GM18499 (cell line): ENCODE measurements around the gene IFITM1.
"Not testable (repeated sequence)": the region's sequence is repeated elsewhere in the genome, so short reads cannot be mapped to it uniquely, and the experiment has no call there.

Experiments used
- ATAC-seq: cut with Tn5 transposase; IDR thresholded peaks from one replicate; pipeline ENCODE4 v1.9.1; 2021; ENCODE audit warnings: moderate number of reproducible peaks; ENCODE audit not compliant: insufficient read depth, unreplicated experiment

IFITM1 gene

GRCh38 chr11:282171-282570, 31.7 kb upstream of the IFITM1 start:
- no peak for ATAC-seq

- ATAC-seq = no peak
These were observed 31.0 kb upstream of the IFITM1 start for GRCh38 chr11:282630-283360.

- no peak for ATAC-seq
These were observed 30.3 kb upstream of the IFITM1 start for GRCh38 chr11:283405-284104.

- ATAC-seq = no peak
These were observed 29.5 kb upstream of the IFITM1 start for GRCh38 chr11:284105-285020.

GRCh38 chr11:285021-285893, 28.6 kb upstream of the IFITM1 start:
- ATAC-seq = no peak

- ATAC-seq = no peak
These were observed 28.0 kb upstream of the IFITM1 start for GRCh38 chr11:285894-286220.

GRCh38 chr11:286977-287820, 26.6 kb upstream of the IFITM1 start:
- not testable (repeated sequence) for ATAC-seq

GRCh38 chr11:287821-288477, 25.9 kb upstream of the IFITM1 start:
- ATAC-seq = no peak

GRCh38 chr11:288478-289397, 25.1 kb upstream of the IFITM1 start, which contains the start of gene PGGHG:
Gene PGGHG (plus strand): TSS chr11:289126. CDS start chr11:289817, 691 bp downstream.
- no peak for ATAC-seq

GRCh38 chr11:289398-289711, 24.5 kb upstream of the IFITM1 start:
- ATAC-seq = no peak

- ATAC-seq = no peak
These were observed 23.9 kb upstream of the IFITM1 start for GRCh38 chr11:289712-290620.

- ATAC-seq = no peak
These were observed 23.1 kb upstream of the IFITM1 start for GRCh38 chr11:290621-291231.

GRCh38 chr11:291281-292210, 22.3 kb upstream of the IFITM1 start:
- ATAC-seq = no peak

GRCh38 chr11:292211-293121, 21.4 kb upstream of the IFITM1 start:
- ATAC-seq = no peak
